IMR-90 (cell line): Measurements from ENCODE around the gene TPRKB. TPM values are rescaled to one million over a fixed set of nuclear protein-coding genes. Genes with fewer than 3 reads are reported as not detected.

Experiments
- ATAC-seq: fragments of 200-7000 bp; cut with Tn5 transposase; 2 replicates; pipeline ENCODE4 v1.9.1; 2020; ENCODE audit warnings: low read depth, mild to moderate bottlenecking, moderate library complexity
- BruUV-seq: library from RNA; stranded (reverse); fragments of 400-500 nt; replicated peaks from 2 replicates; lab custom pipeline; 2021; lab: Mats Ljungman, UMichigan
- CTCF ChIA-PET: fragments of 300-600 bp; formaldehyde crosslinking; extraction: SDS; loops from one replicate; lab custom pipeline; 2021; ENCODE audit warnings: antibody characterized with exemption; lab: Yijun Ruan, JAX
- POLR2A ChIA-PET: fragments of 300-600 bp; sonication (Branson Sonifier 250); formaldehyde crosslinking; loops from one replicate; lab custom pipeline; 2022; ENCODE audit warnings: antibody characterized with exemption; ENCODE audit not compliant: unreplicated experiment; lab: Charles Lee
- DNase-seq: peaks from one replicate; pipeline ENCODE4 v3.0.0; 2013
- H2AFZ ChIP-seq: replicated peaks from 2 replicates; pipeline ENCODE3; 2013; ENCODE audit warnings: low read length, mild to moderate bottlenecking; ENCODE audit not compliant: poor library complexity
- H2AK5ac ChIP-seq: 2 replicates; pipeline ENCODE4 v1.6.1; 2013; ENCODE audit warnings: low read depth, low read length, inconsistent platforms
- H2AK9ac ChIP-seq: replicated peaks from 2 replicates; pipeline ENCODE3; 2013; ENCODE audit warnings: mild to moderate bottlenecking, low read depth, low read length, moderate library complexity; ENCODE audit not compliant: poor library complexity
- H2BK120ac ChIP-seq: 2 replicates; pipeline ENCODE4 v1.6.1; 2013; ENCODE audit warnings: low read depth, low read length, inconsistent platforms
- H2BK15ac ChIP-seq: 3 replicates; pipeline ENCODE4 v1.6.1; 2013; ENCODE audit warnings: low read depth, low read length, inconsistent platforms
- H2BK20ac ChIP-seq: 2 replicates; pipeline ENCODE4 v1.6.1; 2013; ENCODE audit warnings: low read depth, mild to moderate bottlenecking, inconsistent platforms, low read length, moderate library complexity
- H2BK5ac ChIP-seq: 2 replicates; pipeline ENCODE4 v1.6.1; 2013; ENCODE audit warnings: mild to moderate bottlenecking, low read depth, low read length, inconsistent platforms; ENCODE audit not compliant: poor library complexity, severe bottlenecking
- H3K14ac ChIP-seq: replicated peaks from 2 replicates; pipeline ENCODE4 v1.6.1; 2013; ENCODE audit warnings: low read depth, low read length, inconsistent platforms
- H3K18ac ChIP-seq: 2 replicates; pipeline ENCODE4 v1.6.1; 2013; ENCODE audit warnings: low read depth, low read length, control low read depth
- H3K23ac ChIP-seq: 2 replicates; pipeline ENCODE4 v1.6.1; 2013; ENCODE audit warnings: low read depth, low read length, inconsistent platforms
- H3K27ac ChIP-seq: 2 replicates; pipeline ENCODE4 v1.5.1; 2013; ENCODE audit warnings: mild to moderate bottlenecking, control low read depth, low read length; ENCODE audit not compliant: insufficient read depth
- H3K27me3 ChIP-seq: 2 replicates; pipeline ENCODE4 v1.6.1; 2013; ENCODE audit warnings: low read length; ENCODE audit not compliant: control insufficient read depth, insufficient read depth
- H3K36me3 ChIP-seq: 2 replicates; pipeline ENCODE4 v1.6.1; 2013; ENCODE audit warnings: low read length, mixed read lengths; ENCODE audit not compliant: control insufficient read depth, insufficient read depth
- H3K4ac ChIP-seq: 2 replicates; pipeline ENCODE4 v1.6.1; 2013; ENCODE audit warnings: low read depth, low read length, inconsistent platforms
- H3K4me1 ChIP-seq: 2 replicates; pipeline ENCODE4 v1.6.1; 2013; ENCODE audit warnings: low read length, mixed read lengths; ENCODE audit not compliant: control insufficient read depth, insufficient read depth
- H3K4me2 ChIP-seq: 2 replicates; pipeline ENCODE4 v1.6.1; 2013; ENCODE audit warnings: low read depth, mild to moderate bottlenecking, control low read depth, low read length, moderate library complexity
- H3K4me3 ChIP-seq: 2 replicates; pipeline ENCODE4 v1.5.1; 2013; ENCODE audit warnings: low read depth, mild to moderate bottlenecking, control low read depth, low read length, moderate library complexity; ENCODE audit not compliant: insufficient read depth
- H3K56ac ChIP-seq: 2 replicates; pipeline ENCODE4 v1.6.1; 2013; ENCODE audit warnings: low read length, inconsistent platforms; ENCODE audit not compliant: insufficient read depth; ENCODE audit errors: extremely low read depth
- H3K79me1 ChIP-seq, 2 experiments: 2 replicates each; pipeline ENCODE4 v1.6.1; 2013; ENCODE audit warnings: low read length in 2 of 2, inconsistent platforms in 1 of 2, low read depth in 1 of 2
- H3K9ac ChIP-seq: 2 replicates; pipeline ENCODE4 v1.6.1; 2013; ENCODE audit warnings: low read depth, low read length, control low read depth
- H3K9me1 ChIP-seq: 2 replicates; pipeline ENCODE4 v1.6.1; 2013; ENCODE audit warnings: low read length, inconsistent platforms; ENCODE audit not compliant: insufficient read depth
- H3K9me3 ChIP-seq: 2 replicates; pipeline ENCODE4 v1.6.1; 2013; ENCODE audit warnings: low read length; ENCODE audit not compliant: control insufficient read depth, insufficient read depth
- H4K20me1 ChIP-seq: 2 replicates; pipeline ENCODE4 v1.6.1; 2013; ENCODE audit warnings: low read length, inconsistent platforms; ENCODE audit not compliant: insufficient read depth
- H4K5ac ChIP-seq: 2 replicates; pipeline ENCODE4 v1.6.1; 2013; ENCODE audit warnings: mild to moderate bottlenecking, low read depth, low read length, control low read depth
- H4K8ac ChIP-seq, 2 experiments: 2 replicates each; pipeline ENCODE4 v1.6.1; 2013; ENCODE audit warnings: low read depth in 2 of 2, low read length in 2 of 2, control low read depth in 1 of 2, inconsistent platforms in 1 of 2
- H4K91ac ChIP-seq: 2 replicates; pipeline ENCODE4 v1.6.1; 2013; ENCODE audit warnings: low read depth, low read length, inconsistent platforms; ENCODE audit not compliant: insufficient read depth
- BHLHE40 ChIP-seq: fragments of 150-350 bp; IDR thresholded peaks from 2 replicates; pipeline ENCODE4 v1.6.1; 2016; ENCODE audit warnings: mild to moderate bottlenecking, low read depth, low read length
- ELK1 ChIP-seq: fragments of 150-350 bp; IDR thresholded peaks from 2 replicates; pipeline ENCODE4 v1.6.1; 2016; ENCODE audit warnings: low read depth, mild to moderate bottlenecking, low read length, moderate library complexity, borderline replicate concordance
- MAFK ChIP-seq: IDR thresholded peaks from 2 replicates; pipeline ENCODE4 v1.6.1; 2012; ENCODE audit warnings: low read depth, low read length, improper control_type of control experiment
- MAZ ChIP-seq: IDR thresholded peaks from 2 replicates; pipeline ENCODE4 v1.6.1; 2012; ENCODE audit warnings: low read depth, mild to moderate bottlenecking, low read length, improper control_type of control experiment, moderate library complexity, borderline replicate concordance
- MXI1 ChIP-seq: IDR thresholded peaks from 2 replicates; pipeline ENCODE4 v1.6.1; 2012; ENCODE audit warnings: low read depth, mild to moderate bottlenecking, low read length, moderate library complexity, borderline replicate concordance
- RCOR1 ChIP-seq: IDR thresholded peaks from 2 replicates; pipeline ENCODE4 v1.6.1; 2012; ENCODE audit warnings: mild to moderate bottlenecking, low read length, improper control_type of control experiment; ENCODE audit not compliant: insufficient replicate concordance
- SMC3 ChIP-seq: fragments of 150-350 bp; IDR thresholded peaks from 2 replicates; pipeline ENCODE4 v1.6.1; 2016; ENCODE audit warnings: low read depth, mild to moderate bottlenecking, antibody characterized with exemption, low read length, moderate library complexity
- USF2 ChIP-seq: fragments of 150-350 bp; IDR thresholded peaks from 2 replicates; pipeline ENCODE4 v1.6.1; 2017; ENCODE audit warnings: mild to moderate bottlenecking, antibody characterized with exemption, low read length, low read depth
- WGBS, 2 experiments: methylation state at CpG; one replicate each; pipeline versions ENCODE4 v1.1.5 to v1.1.7; 2013; ENCODE audit warnings: missing lambda C conversion rate in 2 of 2; ENCODE audit not compliant: insufficient read length in 1 of 2; ENCODE audit errors: extremely low coverage in 2 of 2; 5-methylcytosine and 5-hydroxymethylcytosine counted together
- dilution Hi-C: fragments of 300-500 bp; cut with HindIII; formaldehyde crosslinking; loops from one replicate; pipeline ENCODE4 v1.14.3; 2018; ENCODE audit warnings: low sequenced_read_pairs; ENCODE audit not compliant: unreplicated experiment
- in situ Hi-C: fragments of 300-500 bp; cut with MboI; formaldehyde crosslinking; loops from 3 replicates; pipeline ENCODE4 v1.14.3; 2019; ENCODE audit warnings: low sequenced_read_pairs, inconsistent platforms, mixed read lengths
- intact Hi-C: fragments of 100-400 bp; cut with micrococcal nuclease; formaldehyde crosslinking; loops from 2 replicates; pipeline ENCODE4 v1.10.0; 2022
- polyA plus RNA-seq, 3 experiments: library from polyadenylated mRNA; depleted of rRNA; stranded (reverse); fragments of >200 nt; gene quantifications; 2 replicates each; pipeline ENCODE4 v1.2.3, GENCODE V29; 2012; ENCODE audit warnings: low replicate concordance in 1 of 3
- total RNA-seq: library from RNA; depleted of rRNA; stranded (reverse); fragments of >200 nt; gene quantifications from 2 replicates; pipeline ENCODE4 v1.2.3, GENCODE V29; 2012

The TPRKB gene
- total and polyA plus RNA-seq, 2 of the 4 experiments (the other 2 are of a cell fraction), result 35.3 to 37.6 TPM

GRCh38 chr2:73718851-73719621 lies 18.1 kb downstream of the TPRKB start:
- dilution Hi-C loops, result no loop called here
- POLR2A ChIA-PET, result no interaction called here
- in situ Hi-C loops, result no loop called here
- BruUV-seq, result no TSS peak
- H4K91ac ChIP-seq, result no peak overlapping the region
- no peaks in the 10 kb centered on the region for H3K79me1 ChIP-seq
- no peaks in the 10 kb centered on the region for H4K20me1 ChIP-seq
- no peak overlapping the region for H3K14ac ChIP-seq
- no peaks in the 10 kb centered on the region for H3K36me3 ChIP-seq
- WGBS, 2 experiments, result 92% methylated on average over 2 of the region's 11 CpGs; no CpG with 5 or more reads in 1 of the 2 experiments
- H2AK5ac ChIP-seq, result no peak overlapping the region
- TF ChIP-seq USF2, result no peak
- no peak for TF ChIP-seq BHLHE40
- TF ChIP-seq MAZ, result no peak
- TF ChIP-seq SMC3, result no peak
- TF ChIP-seq MXI1, result no peak
- no peak for TF ChIP-seq RCOR1
- TF ChIP-seq ELK1, result no peak
- TF ChIP-seq MAFK, result no peak
- no peak overlapping the region for H3K4me3 ChIP-seq
- no peak overlapping the region for H3K18ac ChIP-seq
- CTCF ChIA-PET, result no interaction called here
- H4K5ac ChIP-seq, result no peak overlapping the region
- no peak overlapping the region for H3K4me2 ChIP-seq
- H4K8ac ChIP-seq, result no peak overlapping the region
- no peak overlapping the region for H2AFZ ChIP-seq
- H2BK20ac ChIP-seq, result no peak overlapping the region
- no peak overlapping the region for H3K27ac ChIP-seq
- no peaks in the 10 kb centered on the region for H3K27me3 ChIP-seq
- no peak overlapping the region for H3K4ac ChIP-seq
- H2BK120ac ChIP-seq, result no peak overlapping the region
- no peaks in the 10 kb centered on the region for H3K9me1 ChIP-seq
- H3K23ac ChIP-seq, result no peak overlapping the region
- H3K4me1 ChIP-seq, result no peaks in the 10 kb centered on the region
- H3K9me3 ChIP-seq, result no peaks in the 10 kb centered on the region
- no peak for DNase-seq
- H2BK5ac ChIP-seq, result no peak overlapping the region
- H2AK9ac ChIP-seq, result no peak overlapping the region
- intact Hi-C loops, result no loop called here
- no peak for ATAC-seq
- no peak overlapping the region for H3K9ac ChIP-seq
- H3K56ac ChIP-seq, result no peak overlapping the region
- no peak overlapping the region for H2BK15ac ChIP-seq
